ENCODE data around the gene PRICKLE2. TPM values are rescaled to one million over a fixed set of nuclear protein-coding genes. Genes with fewer than 3 reads are reported as not detected.
A peak's percentile ranks its signal among the peaks of the same experiment; 100 is the strongest.

Gene PRICKLE2
- total RNA-seq, 1 donor from 2014 or later = 23.2 TPM

- Mint-ChIP-seq H3K27me3 (no peaks in the 10 kb centered on the region), H3K4me3 (ENCODE audit: low read depth) (no peak overlapping the region), H3K4me1 (ENCODE audit: low read depth) (peaks cover 10% of the 10 kb centered on the region), H3K9me3 (ENCODE audit: low read depth) (peaks cover 9% of the 10 kb centered on the region), H3K36me3 (ENCODE audit: insufficient read depth) (peaks cover 12% of the 10 kb centered on the region), H3K27ac (no peak overlapping the region)
- DNase-seq (ENCODE audit: low spot score, unreplicated experiment) = no peak
- TF ChIP-seq CTCF (IDR thresholded peaks at IDR 0.05; ENCODE audit: unreplicated experiment) = no peak
Measured at GRCh38 chr3:64240396-64240795, 15.1 kb upstream of the PRICKLE2 start.

- DNase-seq (ENCODE audit: low spot score, unreplicated experiment) = no peak
- Mint-ChIP-seq H3K27ac (no peak overlapping the region), H3K9me3 (ENCODE audit: low read depth) (peaks cover 10% of the 10 kb centered on the region), H3K4me1 (ENCODE audit: low read depth) (peaks cover 10% of the 10 kb centered on the region), H3K4me3 (ENCODE audit: low read depth) (no peak overlapping the region), H3K36me3 (ENCODE audit: insufficient read depth) (peaks cover 17% of the 10 kb centered on the region), H3K27me3 (no peaks in the 10 kb centered on the region)
- no peak for TF ChIP-seq CTCF (IDR thresholded peaks at IDR 0.05; ENCODE audit: unreplicated experiment)
Measured at GRCh38 chr3:64239841-64240240, 14.6 kb upstream of the PRICKLE2 start.

- DNase-seq (ENCODE audit: low spot score, unreplicated experiment) = no peak
- Mint-ChIP-seq H3K4me3 (ENCODE audit: low read depth) (no peak overlapping the region), H3K27ac (peak overlapping the region; percentile 82), H3K9me3 (ENCODE audit: low read depth) (peaks cover 13% of the 10 kb centered on the region), H3K27me3 (no peaks in the 10 kb centered on the region), H3K36me3 (ENCODE audit: insufficient read depth) (peaks cover 20% of the 10 kb centered on the region), H3K4me1 (ENCODE audit: low read depth) (peaks cover 9% of the 10 kb centered on the region)
- TF ChIP-seq CTCF (IDR thresholded peaks at IDR 0.05; ENCODE audit: unreplicated experiment) = no peak
Measured at GRCh38 chr3:64238971-64239667, 13.9 kb upstream of the PRICKLE2 start.

- H3K36me3 Mint-ChIP-seq (ENCODE audit: insufficient read depth) = peaks cover 20% of the 10 kb centered on the region
- no peak overlapping the region for H3K4me3 Mint-ChIP-seq (ENCODE audit: low read depth)
- H3K27ac Mint-ChIP-seq = peak overlapping the region; percentile 6
- TF ChIP-seq CTCF (IDR thresholded peaks at IDR 0.05; ENCODE audit: unreplicated experiment) = no peak
- no peaks in the 10 kb centered on the region for H3K27me3 Mint-ChIP-seq
- DNase-seq (ENCODE audit: low spot score, unreplicated experiment) = no peak
- H3K4me1 Mint-ChIP-seq (ENCODE audit: low read depth) = peaks cover 7% of the 10 kb centered on the region
- peaks cover 13% of the 10 kb centered on the region for H3K9me3 Mint-ChIP-seq (ENCODE audit: low read depth)
Measured at GRCh38 chr3:64237083-64237482, 11.8 kb upstream of the PRICKLE2 start.

GRCh38 chr3:64235605-64236004 is 10.3 kb upstream of the PRICKLE2 start:
- TF ChIP-seq CTCF (IDR thresholded peaks at IDR 0.05; ENCODE audit: unreplicated experiment) = no peak
- Mint-ChIP-seq H3K27me3 (no peaks in the 10 kb centered on the region), H3K27ac (peak overlapping the region; percentile 65), H3K9me3 (ENCODE audit: low read depth) (peaks cover 13% of the 10 kb centered on the region), H3K4me3 (ENCODE audit: low read depth) (no peak overlapping the region), H3K36me3 (ENCODE audit: insufficient read depth) (peaks cover 20% of the 10 kb centered on the region), H3K4me1 (ENCODE audit: low read depth) (peaks cover 6% of the 10 kb centered on the region)
- DNase-seq (ENCODE audit: low spot score, unreplicated experiment) = no peak

Data from progenitor cell of endocrine pancreas (in vitro differentiated cells).